Skeletal muscle cell (primary cell): Measurements from ENCODE around the gene MEIG1.
"Not testable (repeated sequence)": the region's sequence is repeated elsewhere in the genome, so short reads cannot be mapped to it uniquely, and the experiment has no call there.

ENCODE experiments used
- DNase-seq: peaks from one replicate; pipeline ENCODE4 v3.0.0-alpha.2; 2010; ENCODE audit warnings: low read depth
- H3K4me3 ChIP-seq: 2 replicates; pipeline ENCODE4 v1.5.1; 2011; ENCODE audit warnings: low read depth, mild to moderate bottlenecking, control low read depth, low read length, moderate library complexity

MEIG1 gene

GRCh38 chr10:14953424-14954000 lies 5.7 kb upstream of the MEIG1 start:
- peak overlapping the region; percentile 84 for H3K4me3 ChIP-seq
- DNase-seq, result peak; percentile 31

GRCh38 chr10:14954001-14954770 lies 5.0 kb upstream of the MEIG1 start, which contains the start of gene DCLRE1C:
TSS of gene DCLRE1C (minus strand) at chr10:14954096. CDS start at chr10:14954010, 86 bp downstream.
- DNase-seq, result peak; percentile 70
- peak within 1 kb of the TSS; percentile 84 for H3K4me3 ChIP-seq

GRCh38 chr10:14954934-14955333 lies 4.3 kb upstream of the MEIG1 start:
- no peak for DNase-seq
- H3K4me3 ChIP-seq, result no peak overlapping the region

- H3K4me3 ChIP-seq, result peak overlapping the region; percentile 65
- DNase-seq, result no peak
Observed at GRCh38 chr10:14958872-14959220, 342 bp upstream of the MEIG1 start.

- DNase-seq, result no peak
- H3K4me3 ChIP-seq, result no peak overlapping the region
Observed at GRCh38 chr10:14967897-14968296, 8.7 kb downstream of the MEIG1 start.

- no peak for DNase-seq
- no peak overlapping the region for H3K4me3 ChIP-seq
Observed at GRCh38 chr10:14971867-14972448, 12.8 kb downstream of the MEIG1 start.

- DNase-seq, H3K4me3 ChIP-seq: not testable (repeated sequence)
Observed at GRCh38 chr10:14974153-14974998, 15.2 kb downstream of the MEIG1 start.

- no peak for DNase-seq
- H3K4me3 ChIP-seq, result no peak overlapping the region
Observed at GRCh38 chr10:14975672-14976273, 16.6 kb downstream of the MEIG1 start.

GRCh38 chr10:14982744-14983143 lies 23.6 kb downstream of the MEIG1 start:
- DNase-seq, result no peak
- H3K4me3 ChIP-seq, result no peak overlapping the region

GRCh38 chr10:14989552-14989951 lies 30.4 kb downstream of the MEIG1 start:
- DNase-seq, H3K4me3 ChIP-seq: not testable (repeated sequence)

GRCh38 chr10:14991035-14991749 lies 32.0 kb downstream of the MEIG1 start:
- not testable (repeated sequence) for DNase-seq, H3K4me3 ChIP-seq

GRCh38 chr10:14992336-14992735 lies 33.1 kb downstream of the MEIG1 start:
- not testable (repeated sequence) for H3K4me3 ChIP-seq, DNase-seq

GRCh38 chr10:14993500-14994455 lies 34.6 kb downstream of the MEIG1 start:
- not testable (repeated sequence) for H3K4me3 ChIP-seq, DNase-seq

- H3K4me3 ChIP-seq, result peak overlapping the region; percentile 27
- DNase-seq, result no peak
Observed at GRCh38 chr10:14995964-14996565, 36.9 kb downstream of the MEIG1 start.

- H3K4me3 ChIP-seq, DNase-seq: not testable (repeated sequence)
Observed at GRCh38 chr10:15013530-15013929, 54.3 kb downstream of the MEIG1 start.

- no peak for DNase-seq
- H3K4me3 ChIP-seq, result no peak overlapping the region
Observed at GRCh38 chr10:15015451-15015850, 56.3 kb downstream of the MEIG1 start.

- DNase-seq, H3K4me3 ChIP-seq: not testable (repeated sequence)
Observed at GRCh38 chr10:15020966-15021365, 61.8 kb downstream of the MEIG1 start.
